ENCODE results near the gene BBS9. TPM values are rescaled to one million over a fixed set of nuclear protein-coding genes. Genes with fewer than 3 reads are reported as not detected.

Gene BBS9
- total RNA-seq, 1 donor from 2014 or later = 4.2 TPM

- Histone ChIP-seq H3K36me3 (ENCODE audit: control insufficient read depth, insufficient read depth, low read length) (no peaks in the 10 kb centered on the region), H3K4me3 (ENCODE audit: low read depth, low read length) (no peak overlapping the region), H3K27me3 (ENCODE audit: control insufficient read depth, insufficient read depth, low read length) (no peaks in the 10 kb centered on the region)
- peak; percentile 48 for DNase-seq (ENCODE audit: low read depth)
- FAIRE-seq = no peak
- TF ChIP-seq CTCF (IDR thresholded peaks at IDR 0.05; ENCODE audit: insufficient read depth, low read length, severe bottlenecking) = no peak
Measured at GRCh38 chr7:33645104-33645503, 515.7 kb downstream of the BBS9 start.

GRCh38 chr7:33646166-33646565, 516.8 kb downstream of the BBS9 start:
- no peaks in the 10 kb centered on the region for H3K36me3 ChIP-seq (ENCODE audit: control insufficient read depth, insufficient read depth, low read length)
- no peak for FAIRE-seq
- H3K4me3 ChIP-seq (ENCODE audit: low read depth, low read length) = no peak overlapping the region
- no peak for DNase-seq (ENCODE audit: low read depth)
- TF ChIP-seq CTCF (IDR thresholded peaks at IDR 0.05; ENCODE audit: insufficient read depth, low read length, severe bottlenecking) = no peak
- no peaks in the 10 kb centered on the region for H3K27me3 ChIP-seq (ENCODE audit: control insufficient read depth, insufficient read depth, low read length)

GRCh38 chr7:33646891-33647391, 517.6 kb downstream of the BBS9 start:
- H3K36me3 ChIP-seq (ENCODE audit: control insufficient read depth, insufficient read depth, low read length) = no peaks in the 10 kb centered on the region
- no peak overlapping the region for H3K4me3 ChIP-seq (ENCODE audit: low read depth, low read length)
- TF ChIP-seq CTCF (IDR thresholded peaks at IDR 0.05; ENCODE audit: insufficient read depth, low read length, severe bottlenecking) = no peak
- FAIRE-seq (no peak), DNase-seq (ENCODE audit: low read depth) (no peak)
- H3K27me3 ChIP-seq (ENCODE audit: control insufficient read depth, insufficient read depth, low read length) = no peaks in the 10 kb centered on the region

GRCh38 chr7:33649476-33650441, 520.4 kb downstream of the BBS9 start:
- DNase-seq (ENCODE audit: low read depth) (peak; percentile 54), FAIRE-seq (peak; percentile 32)
- Histone ChIP-seq H3K36me3 (ENCODE audit: control insufficient read depth, insufficient read depth, low read length) (no peaks in the 10 kb centered on the region), H3K27me3 (ENCODE audit: control insufficient read depth, insufficient read depth, low read length) (no peaks in the 10 kb centered on the region), H3K4me3 (ENCODE audit: low read depth, low read length) (no peak overlapping the region)
- TF ChIP-seq CTCF (IDR thresholded peaks at IDR 0.05; ENCODE audit: insufficient read depth, low read length, severe bottlenecking) = no peak

GRCh38 chr7:33650828-33651227, 521.5 kb downstream of the BBS9 start:
- Histone ChIP-seq H3K36me3 (ENCODE audit: control insufficient read depth, insufficient read depth, low read length) (no peaks in the 10 kb centered on the region), H3K27me3 (ENCODE audit: control insufficient read depth, insufficient read depth, low read length) (no peaks in the 10 kb centered on the region), H3K4me3 (ENCODE audit: low read depth, low read length) (no peak overlapping the region)
- no peak for TF ChIP-seq CTCF (IDR thresholded peaks at IDR 0.05; ENCODE audit: insufficient read depth, low read length, severe bottlenecking)
- DNase-seq (ENCODE audit: low read depth) (no peak), FAIRE-seq (no peak)

All from bronchial epithelial cell (primary cell).